Adipose tissue (tissue), 3 donors: ENCODE data around the gene CST1. TPM values are rescaled to one million over a fixed set of nuclear protein-coding genes. Genes with fewer than 3 reads are reported as not detected.
"Not testable (repeated sequence)": the region's sequence is repeated elsewhere in the genome, so short reads cannot be mapped to it uniquely, and the experiment has no call there.

Source experiments
- H3K27ac ChIP-seq: one replicate; pipeline ENCODE4 v1.5.1; 2013; ENCODE audit warnings: low read depth, low read length
- WGBS, 3 donors: extraction: QIAGEN DNeasy Blood & Tissue Kit; methylation state at CpG; one replicate each; pipeline ENCODE4 v1.1.7; 2013; 5-methylcytosine and 5-hydroxymethylcytosine counted together
- polyA plus RNA-seq, 3 donors: library from polyadenylated mRNA; stranded (reverse); fragments of 200-250 nt; gene quantifications; one replicate each; pipeline ENCODE4 v1.2.3, GENCODE V29; 2013
- donor health status: healthy with polysubstance abuse.
- donor health status: Bipolar disorder and iron deficiency.
- donor health status: healthy.

CST1 gene
- not detected for polyA plus RNA-seq

GRCh38 chr20:23750786-23751185, at the start of gene CST1:
CST1 (minus strand) TSS chr20:23750935; CDS start chr20:23750866, 69 bp downstream.
- not testable (repeated sequence) for H3K27ac ChIP-seq
- 44 to 67% (median 48%) methylated on average over 2 to 3 of the region's 3 CpGs for WGBS, 3 donors

GRCh38 chr20:23799216-23799847, 48.6 kb upstream of the CST1 start:
- WGBS, 3 donors: 44 to 55% (median 49%) methylated on average over 4 of the region's 4 CpGs
- H3K27ac ChIP-seq: not testable (repeated sequence)

DNA sequence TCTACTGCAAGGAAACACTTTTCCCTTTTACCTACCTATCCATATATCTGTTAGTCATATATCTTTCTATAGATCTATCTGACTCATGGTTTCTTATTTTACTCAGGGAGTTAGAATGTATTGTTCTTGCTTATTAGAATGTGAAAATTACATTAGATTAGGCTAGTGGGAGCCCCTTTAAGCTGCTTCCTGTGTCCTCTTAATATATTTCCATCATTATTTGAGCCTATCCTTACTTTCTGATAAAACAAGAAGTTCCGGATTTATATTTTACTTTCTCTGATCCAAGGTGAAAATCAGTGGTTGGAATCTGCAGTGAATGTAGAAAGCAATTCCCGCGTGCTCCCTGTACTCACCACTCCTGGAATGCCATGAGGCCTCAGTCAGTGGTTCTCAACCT, 44.8 kb upstream of the CST1 start:
- no peak overlapping the region for H3K27ac ChIP-seq
- 75 to 90% (median 79%) methylated on average over 3 of the region's 3 CpGs for WGBS, 3 donors

- H3K27ac ChIP-seq: no peak overlapping the region
- 24 to 70% (median 68%) methylated on average over 7 of the region's 7 CpGs for WGBS, 3 donors
Measured at GRCh38 chr20:23794841-23795240, 44.1 kb upstream of the CST1 start.

DNA sequence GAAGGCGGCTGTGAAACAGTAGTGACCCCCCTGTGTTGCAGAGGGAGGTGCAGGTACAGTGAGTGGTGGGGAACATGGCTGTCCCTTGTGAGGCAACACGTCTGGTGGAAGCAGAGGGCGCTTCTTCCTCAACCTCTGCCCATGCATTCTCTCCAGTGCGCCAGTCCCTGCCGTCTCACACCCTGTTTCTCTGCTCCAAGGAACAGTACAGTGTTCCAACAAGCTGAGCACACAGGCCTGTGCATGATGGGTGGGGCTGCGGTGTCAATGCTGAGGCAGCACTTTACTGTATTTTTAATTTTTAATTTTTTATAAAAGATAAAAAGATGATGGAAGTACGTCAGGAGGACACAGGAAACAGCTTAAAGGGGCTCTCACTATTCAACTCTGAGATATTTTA, 43.3 kb upstream of the CST1 start:
- WGBS, 3 donors: 75 to 86% (median 81%) methylated on average over 7 of the region's 7 CpGs
- no peak overlapping the region for H3K27ac ChIP-seq

DNA sequence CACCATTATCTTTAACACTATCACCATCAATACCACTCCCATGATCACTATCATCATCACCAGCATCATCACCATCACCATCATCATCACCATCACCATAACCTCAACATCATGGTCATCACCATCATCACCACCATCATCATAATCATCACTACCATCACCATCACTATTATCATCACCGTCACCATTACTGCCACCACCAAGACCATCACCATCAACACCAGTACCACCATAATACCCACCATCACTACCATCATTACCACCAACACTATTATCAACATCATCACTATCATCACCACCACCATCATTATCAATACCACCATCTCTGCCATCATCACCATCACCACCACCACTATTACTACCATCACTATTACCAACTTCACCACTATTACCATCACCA, 32.7 kb upstream of the CST1 start:
- WGBS, 3 donors: 89 to 98% (median 93%) methylated on average over 1 of the region's 1 CpG
- H3K27ac ChIP-seq: no peak overlapping the region

DNA sequence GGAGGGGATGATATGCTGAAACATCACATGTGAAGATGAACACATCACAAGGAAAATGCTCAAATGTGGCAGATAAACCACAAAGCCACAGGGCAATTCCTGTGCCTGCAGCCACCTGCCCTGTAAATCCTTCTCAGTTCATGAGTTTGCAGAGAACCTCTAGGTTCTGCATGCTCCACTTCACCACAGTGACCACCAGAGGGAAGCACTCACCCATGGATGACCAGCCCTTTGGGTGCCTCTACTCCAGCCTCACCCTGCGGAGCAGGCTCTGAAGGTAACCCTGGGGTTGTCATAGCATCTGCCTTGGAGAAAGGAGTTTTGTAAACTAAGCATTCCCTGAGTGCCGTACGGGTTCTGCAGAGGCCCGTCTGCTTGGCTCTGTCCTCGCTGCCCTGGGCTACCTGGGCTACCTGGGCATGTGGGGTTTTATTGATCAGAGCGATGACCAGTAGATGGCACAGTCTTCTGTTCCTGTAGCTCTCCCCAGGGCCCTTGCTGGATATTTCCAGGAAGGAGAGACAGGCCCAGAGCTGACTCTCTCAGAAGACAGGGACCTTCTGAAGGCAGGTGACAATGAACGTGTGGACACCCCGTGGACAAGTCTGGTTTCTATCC, 31.7 kb upstream of the CST1 start:
- 57 to 73% (median 71%) methylated on average over 8 of the region's 8 CpGs for WGBS, 3 donors
- H3K27ac ChIP-seq: no peak overlapping the region

DNA sequence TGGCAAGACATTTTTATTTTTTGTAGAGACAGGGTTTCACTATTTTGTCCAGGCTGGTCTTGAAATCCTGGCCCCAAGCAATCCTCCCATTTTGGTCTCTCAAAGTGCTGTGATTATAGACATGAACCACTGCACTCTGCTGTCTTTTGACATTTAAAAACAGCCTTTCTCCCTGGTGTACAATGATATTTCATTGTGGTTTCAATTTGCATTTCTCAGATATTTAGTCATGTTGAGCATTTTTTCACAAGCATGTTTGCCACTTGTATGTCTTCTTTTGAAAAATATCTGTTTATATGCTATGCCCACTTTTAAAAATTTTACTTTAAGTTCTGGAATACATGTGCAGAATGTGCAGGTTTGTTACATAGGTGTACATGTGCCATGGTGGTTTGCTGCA, 27.9 kb upstream of the CST1 start:
- not testable (repeated sequence) for H3K27ac ChIP-seq

DNA sequence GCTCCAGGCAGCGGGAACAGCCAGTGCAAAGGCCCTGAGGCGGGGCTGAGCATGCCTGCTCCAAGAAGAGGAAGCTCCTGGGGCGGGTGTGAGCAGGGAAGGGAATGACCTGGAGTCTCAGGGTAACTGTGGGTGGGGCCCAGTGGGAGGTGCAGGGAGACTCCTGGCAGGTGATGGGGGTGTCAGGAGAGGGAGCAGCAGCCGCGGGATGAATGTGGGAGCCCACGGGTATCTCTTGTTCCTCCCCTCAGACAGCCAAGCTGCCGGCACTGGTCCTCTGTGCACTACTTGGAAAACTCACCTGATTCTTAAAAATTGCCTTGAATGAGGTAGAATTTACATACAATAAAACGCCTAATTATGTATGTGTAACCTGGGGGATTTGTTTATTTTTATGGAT, 26.6 kb upstream of the CST1 start:
- 75 to 81% (median 78%) methylated on average over 5 to 7 of the region's 8 CpGs for WGBS, 3 donors
- not testable (repeated sequence) for H3K27ac ChIP-seq

DNA sequence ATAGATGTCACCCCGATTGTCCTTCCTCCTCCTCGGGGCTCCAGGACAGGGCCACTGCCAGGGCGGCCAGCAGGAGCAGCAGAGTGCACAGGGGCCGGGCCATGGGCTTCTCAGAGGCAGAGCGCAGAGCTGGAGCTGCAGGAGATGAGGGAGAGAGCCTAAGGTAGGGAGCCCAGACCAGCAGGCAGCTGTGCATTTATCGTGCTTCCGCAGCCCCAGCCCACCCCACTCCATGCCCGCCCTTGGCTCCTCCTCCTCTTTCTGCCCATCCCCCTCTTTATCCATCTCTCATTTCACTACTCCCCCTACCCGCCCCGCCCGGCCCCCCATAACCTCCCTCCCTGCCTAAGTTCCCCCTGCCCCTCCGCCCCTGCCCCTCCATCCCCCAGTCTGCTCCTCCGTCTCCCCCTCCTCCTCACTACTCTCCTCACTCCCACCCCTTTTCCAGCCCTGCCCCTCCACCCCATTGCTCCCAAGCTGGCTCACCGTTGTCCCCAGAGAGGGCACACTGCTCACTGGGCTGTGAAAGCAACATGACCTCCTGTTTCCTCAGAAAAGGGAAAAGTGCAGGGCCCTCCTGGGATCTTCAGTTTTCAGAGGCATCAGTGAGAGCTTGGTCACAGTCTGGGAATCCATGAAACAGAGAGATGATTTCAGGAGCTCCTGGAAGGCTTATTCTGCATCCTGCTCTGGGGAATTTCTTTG, 25.5 kb upstream of the CST1 start:
- whole genome bisulfite sequencing, 3 donors: 12 to 21% (median 16%) methylated on average over 14 of the region's 14 CpGs

DNA sequence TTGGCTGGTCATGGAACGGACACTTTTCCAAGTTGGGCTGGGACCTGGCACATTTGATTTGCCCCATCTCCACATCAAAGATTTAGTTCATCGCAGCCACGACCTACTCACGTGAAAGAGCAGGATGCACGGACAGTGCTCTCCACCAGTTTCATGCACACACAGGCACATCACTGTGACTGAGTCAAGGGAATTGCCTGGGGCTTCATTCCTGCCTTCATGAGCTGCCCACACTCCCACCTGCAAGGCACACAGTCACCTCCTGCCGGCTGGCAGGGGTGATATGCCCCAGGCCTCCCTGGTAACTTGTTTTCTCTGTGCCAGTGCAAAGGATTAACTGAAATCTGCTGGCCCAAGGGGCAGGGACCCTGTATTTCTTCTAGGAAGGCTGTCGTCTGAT, 23.3 kb upstream of the CST1 start:
- 67 to 87% (median 87%) methylated on average over 7 of the region's 7 CpGs for WGBS, 3 donors
- H3K27ac ChIP-seq: no peak overlapping the region

More for the DNA sequence above, 25.5 kb upstream of the CST1 start:
- H3K27ac ChIP-seq: no peak overlapping the region

DNA sequence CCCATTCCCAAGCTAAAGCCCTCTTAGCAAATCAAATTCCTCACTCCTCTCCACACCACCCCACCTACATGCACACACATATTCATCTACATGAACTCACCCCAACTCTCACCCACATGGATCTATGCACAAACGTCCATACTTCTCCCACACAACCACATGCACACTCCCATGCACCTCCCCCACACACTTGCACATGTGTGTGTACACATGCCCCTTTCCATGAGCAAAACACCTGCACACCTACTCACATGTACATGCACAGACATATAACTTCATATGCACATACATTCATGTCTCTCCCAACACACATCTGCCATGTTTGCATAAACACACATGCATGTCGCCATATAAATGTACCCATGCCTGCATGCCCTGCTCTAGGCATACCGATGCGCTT, 22.8 kb upstream of the CST1 start:
- no peak overlapping the region for H3K27ac ChIP-seq
- 82 to 84% (median 83%) methylated on average over 4 of the region's 4 CpGs for WGBS, 3 donors

GRCh38 chr20:23773127-23773526, 22.4 kb upstream of the CST1 start:
- H3K27ac ChIP-seq: no peak overlapping the region
- WGBS, 3 donors: 83 to 98% (median 94%) methylated on average over 8 of the region's 8 CpGs

GRCh38 chr20:23772074-23772473, 21.3 kb upstream of the CST1 start:
- 73 to 89% (median 83%) methylated on average over 3 of the region's 3 CpGs for WGBS, 3 donors
- H3K27ac ChIP-seq: no peak overlapping the region

GRCh38 chr20:23770384-23770783, 19.6 kb upstream of the CST1 start:
- no peak overlapping the region for H3K27ac ChIP-seq
- WGBS, 3 donors: 76 to 81% (median 81%) methylated on average over 2 of the region's 2 CpGs

DNA sequence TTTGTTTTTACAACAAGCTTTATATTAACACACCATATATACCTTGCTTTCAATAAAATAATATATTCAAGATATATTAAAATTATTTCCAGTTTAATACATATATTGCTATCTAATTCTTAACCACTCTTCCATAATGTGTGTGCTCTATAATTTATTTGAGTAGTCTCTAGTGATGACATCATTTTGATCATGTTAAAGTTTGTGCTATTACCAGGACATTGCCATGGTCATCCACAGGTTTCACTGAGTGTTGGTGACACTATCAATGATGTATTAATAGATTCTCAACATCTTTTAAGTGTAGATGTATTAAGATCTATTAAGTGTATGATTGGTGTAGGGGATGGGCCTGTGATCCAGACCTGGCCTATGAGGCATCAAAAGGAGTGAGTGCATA, 17.8 kb upstream of the CST1 start:
- not testable (repeated sequence) for H3K27ac ChIP-seq

GRCh38 chr20:23766531-23766930, 15.8 kb upstream of the CST1 start:
- WGBS, 3 donors: 70 to 84% (median 76%) methylated on average over 1 of the region's 1 CpG
- no peak overlapping the region for H3K27ac ChIP-seq

DNA sequence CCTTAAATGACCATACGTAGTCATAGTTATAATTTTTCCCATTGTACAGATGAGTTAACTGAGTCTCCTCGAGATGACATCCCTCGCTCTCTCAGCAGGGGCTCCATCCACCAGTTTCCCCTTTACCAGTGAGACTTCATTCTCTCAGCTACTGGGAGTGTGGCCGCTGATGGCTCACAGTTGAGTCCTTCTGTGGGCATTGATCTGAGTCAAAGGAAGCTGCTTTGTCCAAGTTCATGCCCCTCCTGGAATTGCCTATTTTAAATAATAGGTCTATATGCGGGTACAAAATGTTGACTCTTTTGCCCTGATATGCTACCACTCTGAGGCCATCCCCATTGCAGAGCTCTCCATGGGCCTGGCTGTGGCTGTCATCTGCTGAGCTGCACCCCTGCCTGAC, 14.8 kb upstream of the CST1 start:
- no peak overlapping the region for H3K27ac ChIP-seq

DNA sequence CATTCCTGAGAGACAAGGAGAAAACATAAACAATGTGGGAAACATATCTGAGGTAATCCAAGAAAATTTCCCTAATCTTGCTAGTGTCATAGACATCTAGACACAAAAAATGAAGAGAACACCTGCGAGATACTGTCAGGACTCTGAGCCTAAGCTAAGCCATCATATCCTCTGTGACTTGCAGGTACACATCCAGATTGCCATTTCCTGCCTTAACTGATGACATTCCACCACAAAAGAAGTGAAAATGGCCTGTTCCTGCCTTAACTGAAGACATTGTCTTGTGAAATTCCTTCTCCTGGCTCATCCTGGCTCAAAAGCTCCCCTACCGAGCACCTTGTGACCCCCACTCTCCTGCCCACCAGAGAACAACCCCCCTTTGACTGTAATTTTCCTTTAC, 13.9 kb upstream of the CST1 start:
- 12 to 58% (median 44%) methylated on average over 2 of the region's 2 CpGs for WGBS, 3 donors
- H3K27ac ChIP-seq: not testable (repeated sequence)

More for the DNA sequence above, 14.8 kb upstream of the CST1 start:
- 80 to 89% (median 88%) methylated on average over 5 of the region's 5 CpGs for WGBS, 3 donors

DNA sequence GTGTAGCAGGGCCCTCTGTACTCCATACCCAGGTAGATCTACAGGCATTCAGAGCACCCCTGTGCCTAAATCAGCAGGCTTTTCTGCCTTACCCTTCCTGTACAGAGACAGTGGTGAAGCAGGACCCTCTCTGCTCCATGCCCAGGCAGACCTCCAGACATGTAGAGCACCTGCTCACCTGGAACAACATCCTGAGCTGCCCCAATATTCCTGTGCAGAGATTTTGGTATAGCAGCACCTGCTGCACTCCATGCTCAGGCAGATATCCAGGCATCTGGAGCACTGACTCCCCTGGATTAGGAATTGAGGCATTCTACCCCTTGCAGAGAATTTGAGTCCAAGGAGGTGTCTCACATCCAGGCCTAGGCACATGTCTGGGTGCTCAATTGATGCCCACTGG, 12.6 kb upstream of the CST1 start:
- no peak overlapping the region for H3K27ac ChIP-seq
